SH-SY5Y (cell line): ENCODE measurements around the gene NEU4.

Experiments
- GATA2 ChIP-seq: IDR thresholded peaks from 2 replicates; pipeline ENCODE4 v1.6.1; 2011; ENCODE audit warnings: mild to moderate bottlenecking, low read depth, low read length
- GATA3 ChIP-seq: IDR thresholded peaks from 2 replicates; pipeline ENCODE4 v1.6.1; 2011; ENCODE audit warnings: low read depth, mild to moderate bottlenecking, low read length, moderate library complexity

DNA sequence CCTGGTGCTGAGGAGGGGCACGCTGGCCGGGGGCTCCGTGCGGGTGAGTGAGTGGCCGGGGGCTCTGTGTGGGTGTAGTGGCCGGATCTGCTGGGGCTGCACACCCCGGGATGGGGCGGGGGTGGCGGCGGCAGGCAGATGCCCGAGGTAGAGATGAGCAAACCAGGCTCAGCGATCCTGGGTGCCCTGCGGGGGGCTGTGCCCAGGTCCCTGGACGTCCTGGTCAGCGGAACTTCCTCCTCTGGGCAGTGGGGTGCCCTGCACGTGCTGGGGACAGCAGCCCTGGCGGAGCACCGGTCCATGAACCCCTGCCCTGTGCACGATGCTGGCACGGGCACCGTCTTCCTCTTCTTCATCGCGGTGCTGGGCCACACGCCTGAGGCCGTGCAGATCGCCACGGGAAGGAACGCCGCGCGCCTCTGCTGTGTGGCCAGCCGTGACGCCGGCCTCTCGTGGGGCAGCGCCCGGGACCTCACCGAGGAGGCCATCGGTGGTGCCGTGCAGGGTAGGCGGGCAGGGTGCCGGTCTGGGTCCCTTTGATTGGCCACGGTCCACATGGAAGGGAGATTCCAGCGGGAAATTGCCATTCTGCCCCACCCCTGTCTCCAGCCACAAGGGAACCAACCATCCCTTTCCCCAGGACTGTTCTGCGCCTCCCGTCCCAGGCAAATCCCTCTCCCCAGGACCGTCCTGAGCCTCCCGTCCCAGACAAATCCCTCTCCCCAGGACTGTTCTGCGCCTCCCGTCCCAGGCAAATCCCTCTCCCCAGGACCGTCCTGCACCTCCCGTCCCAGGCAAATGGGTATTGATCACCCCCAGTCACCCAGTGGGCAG is 5.9 kb downstream of the NEU4 start:
- TF ChIP-seq GATA3 (no peak), GATA2 (no peak)
